ENCODE data around the gene PADI6.

PADI6 gene

DNA sequence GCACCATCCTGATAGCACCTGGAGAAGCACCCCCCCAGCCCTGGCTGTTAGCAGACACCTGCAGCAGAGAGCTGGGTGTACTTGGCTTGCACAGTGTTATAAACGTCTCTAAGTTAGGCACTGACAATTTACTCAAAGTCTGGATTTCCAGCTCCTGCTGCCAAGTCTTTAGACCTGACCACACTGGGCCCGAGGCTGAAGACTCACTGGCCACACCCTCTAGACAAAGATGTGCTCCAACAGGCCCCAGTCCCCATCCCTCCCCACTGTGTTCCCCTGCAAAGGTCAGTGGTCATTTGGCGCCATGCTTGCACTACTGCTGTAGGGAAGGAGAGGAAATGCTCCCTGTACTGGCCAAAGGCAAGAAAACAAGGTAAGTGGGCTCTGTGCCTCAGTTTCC is 31.1 kb downstream of the PADI6 start:
- no peaks in the 10 kb centered on the region for H3K27me3 ChIP-seq (ENCODE audit: insufficient read depth, low read length, poor library complexity)
- H3K4me1 ChIP-seq (ENCODE audit: insufficient read depth, low read length) = no peaks in the 10 kb centered on the region
- H4K20me1 ChIP-seq (ENCODE audit: insufficient read depth, low read length) = peaks cover 27% of the 10 kb centered on the region
- H3K4me2 ChIP-seq (ENCODE audit: insufficient read depth, low read length) = no peak overlapping the region
- H2AFZ ChIP-seq (ENCODE audit: low read depth, low read length) = no peak overlapping the region
- no peak for TF ChIP-seq EZH2 (IDR thresholded peaks at IDR 0.05; ENCODE audit: borderline replicate concordance, low read depth, low read length, severe bottlenecking)
- TF ChIP-seq, protein P1, sequence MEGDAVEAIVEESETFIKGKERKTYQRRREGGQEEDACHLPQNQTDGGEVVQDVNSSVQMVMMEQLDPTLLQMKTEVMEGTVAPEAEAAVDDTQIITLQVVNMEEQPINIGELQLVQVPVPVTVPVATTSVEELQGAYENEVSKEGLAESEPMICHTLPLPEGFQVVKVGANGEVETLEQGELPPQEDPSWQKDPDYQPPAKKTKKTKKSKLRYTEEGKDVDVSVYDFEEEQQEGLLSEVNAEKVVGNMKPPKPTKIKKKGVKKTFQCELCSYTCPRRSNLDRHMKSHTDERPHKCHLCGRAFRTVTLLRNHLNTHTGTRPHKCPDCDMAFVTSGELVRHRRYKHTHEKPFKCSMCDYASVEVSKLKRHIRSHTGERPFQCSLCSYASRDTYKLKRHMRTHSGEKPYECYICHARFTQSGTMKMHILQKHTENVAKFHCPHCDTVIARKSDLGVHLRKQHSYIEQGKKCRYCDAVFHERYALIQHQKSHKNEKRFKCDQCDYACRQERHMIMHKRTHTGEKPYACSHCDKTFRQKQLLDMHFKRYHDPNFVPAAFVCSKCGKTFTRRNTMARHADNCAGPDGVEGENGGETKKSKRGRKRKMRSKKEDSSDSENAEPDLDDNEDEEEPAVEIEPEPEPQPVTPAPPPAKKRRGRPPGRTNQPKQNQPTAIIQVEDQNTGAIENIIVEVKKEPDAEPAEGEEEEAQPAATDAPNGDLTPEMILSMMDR (IDR thresholded peaks at IDR 0.05; ENCODE audit: borderline replicate concordance, extremely low read depth, low read length, poor library complexity, severe bottlenecking) = no peak
- no peak for ATAC-seq (ENCODE audit: insufficient read depth, low read depth)
- H3K4me3 ChIP-seq (ENCODE audit: low read depth in 1 of 2, low read length in 2 of 2) = no peak overlapping the region
- H3K27ac ChIP-seq (ENCODE audit: low read length) = no peak overlapping the region
- DNase-seq = no peak
- H3K9me3 ChIP-seq (ENCODE audit: insufficient read depth, low read length, severe bottlenecking) = no peaks in the 10 kb centered on the region
- H3K79me2 ChIP-seq (ENCODE audit: insufficient read depth, low read length) = no peaks in the 10 kb centered on the region
- H3K36me3 ChIP-seq (ENCODE audit: insufficient read depth, low read length) = peaks cover 21% of the 10 kb centered on the region
- H3K9ac ChIP-seq (ENCODE audit: low read depth, low read length) = no peak overlapping the region

DNA sequence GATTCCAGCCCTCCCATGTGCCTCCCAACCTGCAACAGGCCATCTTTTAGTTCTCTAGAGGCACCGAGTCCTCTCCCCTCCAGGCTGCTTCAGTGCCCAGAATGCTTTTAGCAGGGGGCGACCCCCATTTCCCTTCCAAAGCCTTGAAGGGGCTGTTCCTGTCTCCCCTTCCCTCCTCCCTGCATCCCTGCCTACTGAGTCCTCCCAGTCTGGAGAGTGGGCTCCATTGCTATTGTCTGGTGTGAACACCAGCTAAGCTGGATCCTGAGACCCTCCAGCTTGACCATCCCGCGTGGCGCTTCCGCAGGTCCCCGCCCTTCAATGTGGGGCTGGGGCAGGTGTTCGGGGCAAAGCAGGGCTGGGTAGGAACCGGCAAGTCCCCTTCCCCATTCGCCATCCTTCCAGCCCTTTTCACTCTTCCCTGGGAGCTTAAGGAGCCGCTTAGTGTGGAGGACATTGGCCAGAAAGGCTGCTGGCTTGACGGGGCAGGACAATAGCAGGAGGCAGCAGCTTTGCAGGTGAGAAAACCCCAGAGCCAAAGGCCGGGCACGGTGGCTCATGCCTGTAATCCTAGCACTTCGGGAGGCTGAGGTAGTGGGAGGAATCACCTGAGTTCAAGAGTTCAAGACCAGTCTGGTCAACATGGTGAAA is 32.2 kb downstream of the PADI6 start:
- Histone ChIP-seq H3K27me3 (ENCODE audit: insufficient read depth, low read length, poor library complexity) (no peaks in the 10 kb centered on the region), H2AFZ (ENCODE audit: low read depth, low read length) (no peak overlapping the region), H3K9ac (ENCODE audit: low read depth, low read length) (no peak overlapping the region), H3K36me3 (ENCODE audit: insufficient read depth, low read length) (peaks cover 32% of the 10 kb centered on the region), H3K4me3 (ENCODE audit: low read depth in 1 of 2, low read length in 2 of 2) (no peak overlapping the region), H3K9me3 (ENCODE audit: insufficient read depth, low read length, severe bottlenecking) (no peaks in the 10 kb centered on the region), H3K27ac (ENCODE audit: low read length) (no peak overlapping the region), H4K20me1 (ENCODE audit: insufficient read depth, low read length) (peaks cover 35% of the 10 kb centered on the region), H3K4me2 (ENCODE audit: insufficient read depth, low read length) (no peak overlapping the region), H3K79me2 (ENCODE audit: insufficient read depth, low read length) (no peaks in the 10 kb centered on the region), H3K4me1 (ENCODE audit: insufficient read depth, low read length) (no peaks in the 10 kb centered on the region)
- TF ChIP-seq, protein P1 (IDR thresholded peaks at IDR 0.05; ENCODE audit: borderline replicate concordance, extremely low read depth, low read length, poor library complexity, severe bottlenecking) = no peak
- TF ChIP-seq EZH2 (IDR thresholded peaks at IDR 0.05; ENCODE audit: borderline replicate concordance, low read depth, low read length, severe bottlenecking) = no peak
- DNase-seq = no peak
- no peak for ATAC-seq (ENCODE audit: insufficient read depth, low read depth)

DNA sequence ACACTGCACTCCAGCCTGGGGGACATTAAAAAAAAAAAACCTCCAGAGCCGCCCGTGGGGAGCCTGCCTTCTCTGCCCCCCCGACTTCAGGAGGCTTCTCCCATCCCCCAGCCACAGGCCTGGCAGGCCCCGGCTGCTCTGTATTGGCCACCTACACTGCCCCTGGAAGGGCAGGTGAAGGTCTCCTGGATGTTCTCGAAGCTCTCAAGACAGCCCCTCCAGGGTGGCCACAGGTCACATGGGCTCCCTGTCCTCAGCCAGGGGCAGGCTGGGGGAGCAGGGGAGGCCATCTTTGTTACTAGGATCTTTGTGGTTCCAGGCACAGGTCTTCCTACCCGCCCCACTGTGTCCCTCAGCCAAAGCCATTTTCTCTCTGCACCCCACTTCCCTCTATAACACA is 32.8 kb downstream of the PADI6 start:
- no peak for DNase-seq
- ATAC-seq (ENCODE audit: insufficient read depth, low read depth) = peak; percentile 7; the same call in 1 of the 3 replicates
- no peaks in the 10 kb centered on the region for H3K4me1 ChIP-seq (ENCODE audit: insufficient read depth, low read length)

More for the DNA sequence above, 32.8 kb downstream of the PADI6 start:
- Histone ChIP-seq H3K9ac (ENCODE audit: low read depth, low read length) (no peak overlapping the region), H3K4me2 (ENCODE audit: insufficient read depth, low read length) (no peak overlapping the region), H2AFZ (ENCODE audit: low read depth, low read length) (no peak overlapping the region), H3K9me3 (ENCODE audit: insufficient read depth, low read length, severe bottlenecking) (no peaks in the 10 kb centered on the region), H3K36me3 (ENCODE audit: insufficient read depth, low read length) (peaks cover 38% of the 10 kb centered on the region), H3K27me3 (ENCODE audit: insufficient read depth, low read length, poor library complexity) (no peaks in the 10 kb centered on the region), H4K20me1 (ENCODE audit: insufficient read depth, low read length) (peaks cover 42% of the 10 kb centered on the region), H3K27ac (ENCODE audit: low read length) (no peak overlapping the region), H3K4me3 (ENCODE audit: low read depth in 1 of 2, low read length in 2 of 2) (no peak overlapping the region), H3K79me2 (ENCODE audit: insufficient read depth, low read length) (no peaks in the 10 kb centered on the region)
- no peak for TF ChIP-seq EZH2 (IDR thresholded peaks at IDR 0.05; ENCODE audit: borderline replicate concordance, low read depth, low read length, severe bottlenecking)
- TF ChIP-seq, protein P1 (IDR thresholded peaks at IDR 0.05; ENCODE audit: borderline replicate concordance, extremely low read depth, low read length, poor library complexity, severe bottlenecking) = no peak
